Heart right ventricle (tissue), 16 donors: ENCODE results near the gene BIRC6. TPM values are rescaled to one million over a fixed set of nuclear protein-coding genes. Genes with fewer than 3 reads are reported as not detected.
"Not testable (repeated sequence)": the region's sequence is repeated elsewhere in the genome, so short reads cannot be mapped to it uniquely, and the experiment has no call there.

Experiments used
- ATAC-seq, 8 donors: fragments of 200-7000 bp; cut with Tn5 transposase; one replicate each; pipeline ENCODE4 v1.9.1; 2020; ENCODE audit warnings: mild to moderate bottlenecking in 8 of 8, moderate library complexity in 8 of 8, moderate number of reproducible peaks in 1 of 8
- DNase-seq, 2 donors: peaks; one replicate each; pipeline ENCODE4 v3.0.0-alpha.2; 2020
- H3K27ac ChIP-seq, 10 donors: fragments of 200-600 bp; sonication (generic) in 2 of 10; one replicate each; pipeline versions ENCODE4 v1.5.0 to v1.8.0; 2020 to 2022; ENCODE audit warnings: mild to moderate bottlenecking in 3 of 10
- H3K27me3 ChIP-seq, 7 donors: fragments of 200-600 bp; one replicate each; pipeline ENCODE4 v1.8.0; 2021 to 2022; ENCODE audit warnings: mild to moderate bottlenecking in 2 of 7
- H3K36me3 ChIP-seq, 9 donors: fragments of 200-600 bp; sonication (generic) in 1 of 9; one replicate each; pipeline versions ENCODE4 v1.5.0 to v1.8.0; 2020 to 2022; ENCODE audit warnings: mild to moderate bottlenecking in 2 of 9
- H3K4me1 ChIP-seq, 9 donors: fragments of 200-600 bp; sonication (generic) in 1 of 9; one replicate each; pipeline versions ENCODE4 v1.5.0 to v1.8.0; 2020 to 2022; ENCODE audit warnings: mild to moderate bottlenecking in 4 of 9
- H3K4me3 ChIP-seq, 10 donors: fragments of 200-600 bp; sonication (generic) in 2 of 10; one replicate each; pipeline versions ENCODE4 v1.5.0 to v1.8.0; 2020 to 2022; ENCODE audit warnings: mild to moderate bottlenecking in 7 of 10, moderate library complexity in 2 of 10
- H3K9me3 ChIP-seq, 11 donors: fragments of 200-600 bp in 10 of 11; sonication (generic) in 2 of 11; one replicate each; pipeline versions ENCODE4 v1.5.0 to v1.8.0; 2013 to 2022; ENCODE audit warnings: mild to moderate bottlenecking in 2 of 11, control low read depth in 1 of 11, moderate library complexity in 1 of 11
- CTCF ChIP-seq, 9 donors: fragments of 200-600 bp; sonication (generic) in 2 of 9; IDR thresholded peaks; one replicate each; pipeline versions ENCODE4 v1.5.0 to v1.8.0; 2021 to 2022; ENCODE audit warnings: antibody characterized with exemption in 9 of 9, mild to moderate bottlenecking in 5 of 9, moderate library complexity in 1 of 9
- WGBS, 2 donors: extraction: QIAGEN DNeasy Blood & Tissue Kit; methylation state at CpG; one replicate each; pipeline ENCODE4 v1.1.7; 2013; ENCODE audit warnings: inconsistent platforms in 1 of 2; 5-methylcytosine and 5-hydroxymethylcytosine counted together
- intact Hi-C, 10 donors: fragments of 100-400 bp; cut with DNase I; formaldehyde crosslinking; loops; one replicate each; pipeline versions ENCODE4 v1.11.1 to v1.14.2; 2022
- polyA plus RNA-seq, 2 donors: library from polyadenylated mRNA; stranded (reverse); fragments of 200-250 nt; gene quantifications; one replicate each; pipeline ENCODE4 v1.2.3, GENCODE V29; 2013
- total RNA-seq, 10 donors: library from RNA; stranded (reverse); fragmentation: NEBNext Ultra II Directional in 3 of 10; extraction: Animal tissue kit (Norgen Biotek cat#: 25700) in 3 of 10; gene quantifications; one replicate each; pipeline versions ENCODE4 v1.2.1 to v1.2.4, GENCODE V29; 2021 to 2023
- donor health status: Arrhythmogenic right ventricular cardiomyopathy.
- donor health status: ischemic (EF 13 %, LVEDD 7.1; RV severe dilation, severe dysfunction).
- donor health status: healthy with polysubstance abuse.
- donor health status: DM: no; HTN: yes; CAD: no.
- donor health status: DM: no; HTN: no; CAD: no.
- donor health status: ischemic (EF 25% LVEDD 6.9; RV normal size, moderate dysfunction).
- donor health status: ischemic (EF 25% LVEDD 5.7; RV mildly dilated, moderate dysfunction).
- donor health status: healthy.
- donor health status: DM: yes; HTN: yes; CAD: no.
- donor health status: Ischemic cardiomyopathy.
- donor health status: ischemic (EF 35%, LVEDD 5.7; RV mildly dilated, moderate dysfunction).
- donor health status: nonischemic (EF 11% LVEDD 7.7; RV severe dilation, severe dysfunction).
- donor health status: DM: yes; HTN: yes; CAD: no.
- donor health status: PGD.
- donor health status: ischemic (EF 29% LVEDD 5.4; RV normal size, mild dysfunction).
- donor health status: nonischemic (EF 23%, LVEDD 6.1; RV moderate dilation, normal function).

The BIRC6 gene
- total and polyA plus RNA-seq, 12 donors, result 12.8 to 64.0 (median 47.6) TPM

- 89 to 90% methylated on average over 3 of the region's 3 CpGs for WGBS, 2 donors
- Histone ChIP-seq H3K36me3 (peaks cover 0 to 86% (median 41%) of the 10 kb centered on the region in 9 donors), H3K27me3 (no peaks in the 10 kb centered on the region), H3K27ac (no peak overlapping the region), H3K9me3 (no peaks in the 10 kb centered on the region), H3K4me1 (peaks cover 0 to 19% (median 9%) of the 10 kb centered on the region in 9 donors), H3K4me3 (no peak overlapping the region)
- ATAC-seq (no peak), DNase-seq (no peak)
- no peak for TF ChIP-seq CTCF (IDR thresholded peaks at IDR 0.05)
- intact Hi-C loops, result no loop called here
These were observed 276.2 kb downstream of the BIRC6 start for GRCh38 chr2:32633040-32633439.

DNA sequence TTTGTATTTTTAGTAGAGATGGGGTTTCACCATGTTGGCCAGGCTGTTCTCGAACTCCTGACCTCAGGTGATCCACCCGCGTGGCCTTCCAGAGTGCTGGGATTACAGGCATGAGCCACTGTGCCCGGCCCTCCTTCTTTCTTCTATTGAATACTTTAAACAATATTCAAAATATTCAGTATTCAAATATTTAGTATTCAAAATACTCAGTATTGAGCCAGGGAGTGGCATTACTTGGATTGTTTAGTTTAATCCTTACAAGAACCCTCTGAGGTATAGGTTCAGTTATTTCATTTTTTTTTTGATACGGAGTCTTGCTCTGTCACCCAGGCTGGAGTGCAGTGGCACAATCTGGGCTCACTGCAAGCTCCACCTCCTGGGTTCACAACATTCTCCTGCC is 281.7 kb downstream of the BIRC6 start:
- H3K9me3 ChIP-seq, DNase-seq, H3K27ac ChIP-seq, H3K27me3 ChIP-seq, ATAC-seq, intact Hi-C loops, H3K4me3 ChIP-seq, H3K4me1 ChIP-seq: not testable (repeated sequence)
- H3K36me3 ChIP-seq, result peaks cover 0 to 100% (median 75%) of the 10 kb centered on the region in 9 donors
- 95 to 99% methylated on average over 5 of the region's 5 CpGs for WGBS, 2 donors

DNA sequence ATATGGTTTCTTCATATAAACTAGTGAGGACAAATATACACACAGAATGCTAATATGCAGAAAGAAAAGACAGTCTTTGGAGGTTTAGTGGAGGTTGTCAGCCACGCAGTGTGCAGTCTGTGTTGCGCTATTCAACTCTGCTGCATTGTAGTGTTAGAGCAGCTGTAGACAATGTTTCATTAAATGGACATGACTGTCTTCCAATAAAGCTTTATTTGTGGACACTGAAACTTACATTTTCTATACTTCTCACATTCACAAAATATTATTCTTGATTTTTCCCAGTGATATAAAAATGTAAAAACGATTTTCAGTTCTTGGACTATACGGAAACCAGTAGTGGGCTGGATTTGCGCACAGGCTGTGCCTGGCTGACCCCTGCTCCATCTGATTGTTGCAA is 284.4 kb downstream of the BIRC6 start:
- intact Hi-C loops, result no loop called here
- no peak for DNase-seq
- Histone ChIP-seq H3K27ac (no peak overlapping the region), H3K9me3 (no peaks in the 10 kb centered on the region), H3K36me3 (peaks cover 0 to 100% (median 67%) of the 10 kb centered on the region in 9 donors), H3K4me3 (no peak overlapping the region), H3K27me3 (no peaks in the 10 kb centered on the region), H3K4me1 (no peaks in the 10 kb centered on the region)
- no peak for ATAC-seq
- TF ChIP-seq CTCF (IDR thresholded peaks at IDR 0.05), result no peak
- WGBS, 2 donors, result 96 to 98% methylated on average over 5 of the region's 5 CpGs

GRCh38 chr2:32647180-32647651 is 290.4 kb downstream of the BIRC6 start:
- Histone ChIP-seq H3K36me3 (peaks cover 0 to 96% (median 23%) of the 10 kb centered on the region in 9 donors), H3K27me3 (no peaks in the 10 kb centered on the region), H3K4me3 (no peak overlapping the region), H3K27ac (peak overlapping the region in 4 of 10 donors; percentile 10 to 56 (median 20)), H3K4me1 (peaks cover 0 to under 1% (median 0%) of the 10 kb centered on the region in 9 donors), H3K9me3 (no peaks in the 10 kb centered on the region)
- TF ChIP-seq CTCF (IDR thresholded peaks at IDR 0.05), result no peak
- WGBS, 2 donors, result 71 to 72% methylated on average over 5 of the region's 5 CpGs
- DNase-seq, result no peak
- peak in 4 of 8 donors; percentile 53 to 74 (median 64) for ATAC-seq
- intact Hi-C loops, result no loop called here

DNA sequence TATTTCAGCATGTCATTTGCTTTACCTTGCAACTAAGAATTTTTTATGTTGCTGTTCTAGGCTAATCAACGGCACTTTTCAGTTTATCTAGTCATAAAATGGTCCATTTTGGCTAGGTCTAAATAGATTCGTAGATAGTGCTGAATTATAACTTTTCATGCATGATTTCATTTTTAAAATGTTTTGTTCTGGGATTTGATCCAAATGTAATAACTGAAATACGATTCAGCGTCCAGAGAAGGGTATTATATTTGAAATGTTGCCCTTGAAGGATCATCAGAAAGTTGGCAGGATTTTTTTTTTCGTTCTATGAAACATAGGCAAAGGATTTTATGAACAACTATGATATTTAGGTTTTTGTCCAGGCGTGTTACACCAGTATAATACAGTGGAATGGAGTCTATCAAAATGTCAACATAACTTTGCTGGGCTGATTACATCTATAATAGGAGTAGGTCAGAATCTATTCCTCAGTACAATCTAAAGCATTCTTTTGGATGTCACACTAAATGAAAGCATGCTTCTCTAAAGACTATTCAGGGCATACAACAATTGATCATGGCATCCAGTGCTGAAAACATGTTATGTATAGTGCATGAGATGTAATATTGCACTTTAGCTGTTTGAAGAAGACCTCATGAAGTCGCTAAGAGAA is 295.9 kb downstream of the BIRC6 start:
- Histone ChIP-seq H3K4me3 (no peak overlapping the region), H3K27me3 (no peaks in the 10 kb centered on the region), H3K27ac (peak overlapping the region in 1 of 10 donors; percentile 4), H3K4me1 (peaks cover 0 to 8% (median 0%) of the 10 kb centered on the region in 9 donors), H3K9me3 (no peaks in the 10 kb centered on the region), H3K36me3 (peaks cover 0 to 90% (median 14%) of the 10 kb centered on the region in 9 donors)
- WGBS, 2 donors, result 59 to 60% methylated on average over 7 of the region's 7 CpGs
- intact Hi-C loops, result no loop called here
- no peak for DNase-seq
- TF ChIP-seq CTCF (IDR thresholded peaks at IDR 0.05), result no peak
- ATAC-seq, result no peak
